HCT116 (cell line): ENCODE results near the gene DPP6. TPM values are rescaled to one million over a fixed set of nuclear protein-coding genes. Genes with fewer than 3 reads are reported as not detected.

Experiments
- ATAC-seq: fragments of 200-7000 bp; cut with Tn5 transposase; 2 replicates; pipeline ENCODE4 v1.9.1; 2020; ENCODE audit warnings: mild to moderate bottlenecking, moderate library complexity
- BruUV-seq: library from RNA; stranded (reverse); fragments of 400-500 nt; replicated peaks from 2 replicates; lab custom pipeline; 2021; lab: Mats Ljungman, UMichigan
- CTCF ChIA-PET: fragments of 300-600 bp; sonication (Branson Sonifier 250); formaldehyde crosslinking; loops from one replicate; lab custom pipeline; 2021; ENCODE audit warnings: antibody characterized with exemption; lab: Charles Lee
- POLR2A ChIA-PET: fragments of 300-600, 350-600 bp; sonication (Branson Sonifier 250); formaldehyde crosslinking; loops from one replicate; lab custom pipeline; 2021; ENCODE audit warnings: antibody characterized with exemption; lab: Charles Lee
- RAD21 ChIA-PET, 2 experiments: fragments of 300-600 bp; sonication (Branson Sonifier 250); formaldehyde crosslinking; loops; one replicate each; lab custom pipeline; 2023; ENCODE audit warnings: low total read pairs in 2 of 2; ENCODE audit not compliant: uncharacterized antibody in 2 of 2, unreplicated experiment in 2 of 2, low non-redundant PET in 1 of 2; lab: Charles Lee
- DNase-seq: peaks from one replicate; pipeline ENCODE4 v3.0.0-alpha.2; 2010; ENCODE audit warnings: low read depth, low spot score
- H2AFZ ChIP-seq: fragments of 200-600 bp; shearing (Covaris generic), sonication (generic); 2 replicates; pipeline ENCODE4 v1.6.1; 2017; ENCODE audit warnings: low read depth, mixed run types, mixed read lengths, antibody characterized with exemption, low read length; ENCODE audit not compliant: poor library complexity, severe bottlenecking
- H3K27ac ChIP-seq: 2 replicates; pipeline ENCODE4 v1.5.1; 2012; ENCODE audit warnings: low read depth, low read length
- H3K27me3 ChIP-seq: fragments of 200-600 bp; sonication (generic); 2 replicates; pipeline ENCODE4 v1.6.1; 2016; ENCODE audit warnings: mixed run types, low read length, mixed read lengths; ENCODE audit not compliant: insufficient read depth
- H3K36me3 ChIP-seq, 2 experiments: fragments of 200-500 bp in 1 of 2; fragments of 200-600 bp in 1 of 2; sonication (Bioruptor generic) in 1 of 2; sonication (generic) in 1 of 2; 2 replicates each; pipeline versions ENCODE4 v1.5.1 to v1.6.1; 2014 to 2016; ENCODE audit warnings: low read length in 2 of 2, inconsistent platforms in 1 of 2, mixed read lengths in 1 of 2, mixed run types in 1 of 2; ENCODE audit not compliant: insufficient read depth in 2 of 2, control insufficient read depth in 1 of 2
- H3K4me1 ChIP-seq, 2 experiments: fragments of 200-600 bp in 1 of 2; sonication (generic) in 1 of 2; 2 replicates each; pipeline versions ENCODE4 v1.5.1 to v1.6.1; 2012 to 2017; ENCODE audit warnings: low read length in 2 of 2, inconsistent platforms in 1 of 2, mild to moderate bottlenecking in 1 of 2, mixed read lengths in 1 of 2, mixed run types in 1 of 2, moderate library complexity in 1 of 2; ENCODE audit not compliant: insufficient read depth in 2 of 2, control insufficient read depth in 1 of 2
- H3K4me2 ChIP-seq: fragments of 200-600 bp; sonication (generic); 2 replicates; pipeline ENCODE4 v1.6.1; 2017; ENCODE audit warnings: mixed run types, low read length, mixed read lengths
- H3K4me3 ChIP-seq, 2 experiments: fragments of 200-600 bp in 1 of 2; sonication (generic) in 1 of 2; replicated peaks in 1 of 2; 2 replicates each; pipeline ENCODE4 v1.5.1; 2011 to 2016; ENCODE audit warnings: low read length in 2 of 2, control low read depth in 1 of 2, low read depth in 1 of 2, mild to moderate bottlenecking in 1 of 2, mixed read lengths in 1 of 2, mixed run types in 1 of 2
- H3K79me2 ChIP-seq: fragments of 200-600 bp; sonication (generic); 2 replicates; pipeline ENCODE4 v1.6.1; 2017; ENCODE audit warnings: mild to moderate bottlenecking, mixed run types, low read length, moderate library complexity, mixed read lengths; ENCODE audit not compliant: insufficient read depth
- H3K9ac ChIP-seq: fragments of 200-600 bp; sonication (generic); 2 replicates; pipeline ENCODE4 v1.6.1; 2016; ENCODE audit warnings: low read length, mixed read lengths
- H3K9me2 ChIP-seq: fragments of 200-600 bp; sonication (generic), shearing (Covaris generic); 2 replicates; pipeline ENCODE4 v1.6.1; 2017; ENCODE audit warnings: mixed run types, mild to moderate bottlenecking, moderate library complexity; ENCODE audit not compliant: insufficient read depth
- H3K9me3 ChIP-seq, 2 experiments: fragments of 200-500 bp in 1 of 2; fragments of 200-600 bp in 1 of 2; sonication (Bioruptor generic) in 1 of 2; sonication (generic) in 1 of 2; 2 replicates each; pipeline ENCODE4 v1.6.1; 2014 to 2017; ENCODE audit warnings: low read length in 2 of 2, mixed read lengths in 2 of 2, inconsistent platforms in 1 of 2, low read depth in 1 of 2, mild to moderate bottlenecking in 1 of 2, mixed run types in 1 of 2, moderate library complexity in 1 of 2; ENCODE audit not compliant: control insufficient read depth in 1 of 2, insufficient read depth in 1 of 2
- H4K20me1 ChIP-seq: fragments of 200-600 bp; sonication (generic), shearing (Covaris generic); 2 replicates; pipeline ENCODE4 v1.6.1; 2017; ENCODE audit warnings: mixed run types, mild to moderate bottlenecking, moderate library complexity; ENCODE audit not compliant: insufficient read depth
- ATF3 ChIP-seq: IDR thresholded peaks from 2 replicates; pipeline ENCODE4 v1.6.1; 2012
- CBX3 ChIP-seq: IDR thresholded peaks from 2 replicates; pipeline ENCODE4 v1.6.1; 2012; ENCODE audit warnings: low read depth
- CEBPB ChIP-seq: IDR thresholded peaks from 2 replicates; pipeline ENCODE4 v1.6.1; 2012; ENCODE audit warnings: low read depth
- EGR1 ChIP-seq: IDR thresholded peaks from 2 replicates; pipeline ENCODE4 v1.6.1; 2012; ENCODE audit warnings: low read depth
- ELF1 ChIP-seq: IDR thresholded peaks from 2 replicates; pipeline ENCODE4 v1.6.1; 2012; ENCODE audit warnings: low read depth, borderline replicate concordance
- EZH2 ChIP-seq: fragments of 200-600 bp; sonication (generic); IDR thresholded peaks from 2 replicates; pipeline ENCODE4 v1.6.1; 2017; ENCODE audit warnings: antibody characterized with exemption, mixed run types
- EZH2phosphoT487 ChIP-seq: fragments of 200-600 bp; IDR thresholded peaks from 2 replicates; pipeline ENCODE4 v1.6.1; 2018; ENCODE audit warnings: antibody characterized with exemption, borderline replicate concordance
- FOSL1 ChIP-seq: IDR thresholded peaks from 2 replicates; pipeline ENCODE4 v1.6.1; 2012; ENCODE audit warnings: low read depth
- JUND ChIP-seq: IDR thresholded peaks from 2 replicates; pipeline ENCODE4 v1.6.1; 2012
- POLR2A ChIP-seq: IDR thresholded peaks from 2 replicates; pipeline ENCODE4 v1.7.0; 2011; ENCODE audit warnings: borderline replicate concordance; ENCODE audit not compliant: insufficient read depth, insufficient read length; ENCODE audit errors: extremely low read depth
- REST ChIP-seq: IDR thresholded peaks from 2 replicates; pipeline ENCODE4 v1.6.1; 2012; ENCODE audit warnings: low read depth
- SIN3A ChIP-seq: IDR thresholded peaks from 2 replicates; pipeline ENCODE4 v1.6.1; 2012; ENCODE audit warnings: low read depth
- SRF ChIP-seq: IDR thresholded peaks from 2 replicates; pipeline ENCODE4 v1.6.1; 2012; ENCODE audit warnings: low read depth
- TCF7L2 ChIP-seq: IDR thresholded peaks from 2 replicates; pipeline ENCODE4 v1.7.0; 2011; ENCODE audit warnings: borderline replicate concordance, inconsistent platforms; ENCODE audit not compliant: insufficient read depth, insufficient read length; ENCODE audit errors: extremely low read depth
- YY1 ChIP-seq: IDR thresholded peaks from 2 replicates; pipeline ENCODE4 v1.6.1; 2011; ENCODE audit warnings: low read length, low read depth, moderate library complexity, mild to moderate bottlenecking; ENCODE audit not compliant: insufficient replicate concordance; ENCODE audit errors: extremely low read depth
- intact Hi-C: fragments of 100-400 bp; cut with micrococcal nuclease; formaldehyde crosslinking; loops from 2 replicates; pipeline ENCODE4 v1.10.0; 2022
- total RNA-seq: library from RNA; stranded (reverse); gene quantifications from one replicate; pipeline ENCODE4 v1.2.1, GENCODE V29; 2021; ENCODE audit not compliant: unreplicated experiment
- TF ChIP-seq, protein P1 (sequence below): IDR thresholded peaks from 2 replicates; pipeline ENCODE4 v1.6.1; 2011; ENCODE audit warnings: mild to moderate bottlenecking, low read length, moderate library complexity; ENCODE audit not compliant: insufficient replicate concordance; ENCODE audit errors: extremely low read depth
- TF ChIP-seq, protein P2 (sequence below), 3 experiments: fragments of 200-600 bp in 1 of 3; sonication (generic) in 1 of 3; IDR thresholded peaks in 2 of 3; conservative IDR thresholded peaks in 1 of 3; 2 replicates each; pipeline ENCODE4 v1.5.1; 2012 to 2017; ENCODE audit warnings: low read depth in 2 of 3, low read length in 2 of 3, antibody characterized with exemption in 1 of 3, borderline replicate concordance in 1 of 3, control low read depth in 1 of 3, mild to moderate bottlenecking in 1 of 3, mixed read lengths in 1 of 3, mixed run types in 1 of 3, moderate library complexity in 1 of 3; ENCODE audit not compliant: insufficient read depth in 1 of 3

DPP6 gene
- total RNA-seq, 1 experiment from 2014 or later, result not detected

DNA sequence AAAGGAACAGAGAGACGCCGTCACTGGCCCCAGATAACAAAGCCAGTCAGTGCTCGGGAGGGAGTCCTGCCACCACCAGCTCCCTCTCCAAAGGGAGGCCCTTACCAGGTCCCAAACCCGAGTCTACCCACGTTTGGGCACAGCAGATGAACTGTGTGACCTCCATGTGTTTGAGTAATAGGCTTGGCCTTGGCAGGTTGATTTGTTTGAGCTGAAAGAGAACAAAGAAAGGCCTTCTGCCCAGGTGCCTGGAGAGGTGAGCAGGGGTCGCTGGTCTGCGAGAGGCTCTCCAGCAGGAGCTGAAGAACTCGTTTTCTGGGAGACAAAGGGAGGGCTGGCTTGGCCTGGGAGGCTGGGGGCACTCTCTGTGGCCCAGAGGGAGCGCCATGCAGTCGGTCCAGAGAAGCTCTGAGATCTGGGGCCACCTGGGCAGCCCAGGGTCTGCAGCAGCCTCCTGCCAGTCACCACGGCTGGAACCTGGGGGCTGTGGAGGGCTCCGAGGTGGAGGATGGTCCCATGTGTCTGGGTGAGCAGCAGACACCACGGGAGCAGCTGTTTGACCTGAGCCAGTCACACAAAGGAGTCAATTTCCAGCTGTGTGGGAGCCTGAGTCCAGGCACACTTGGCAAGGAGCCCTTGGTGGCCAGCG, 851.0 kb downstream of the DPP6 start (continued):
- TF ChIP-seq ATF3, result no peak
- no peak for TF ChIP-seq EGR1
- no peak for TF ChIP-seq EZH2phosphoT487
- TF ChIP-seq TCF7L2, result no peak

- intact Hi-C loops, result no loop called here
- no peaks in the 10 kb centered on the region for H3K9me3 ChIP-seq
- ATAC-seq, result no peak
- H3K27ac ChIP-seq, result no peak overlapping the region
- H3K79me2 ChIP-seq, result no peaks in the 10 kb centered on the region
- no peak overlapping the region for H3K4me3 ChIP-seq
- no TSS peak for BruUV-seq
- no peak overlapping the region for H3K9ac ChIP-seq
- RAD21 ChIA-PET, result no interaction called here
- no peak for DNase-seq
- no peaks in the 10 kb centered on the region for H3K36me3 ChIP-seq
- H3K4me1 ChIP-seq, result no peaks in the 10 kb centered on the region
- H3K27me3 ChIP-seq, result no peaks in the 10 kb centered on the region
- no peaks in the 10 kb centered on the region for H3K9me2 ChIP-seq
- CTCF ChIA-PET, result no interaction called here
- H3K4me2 ChIP-seq, result no peak overlapping the region
- no peaks in the 10 kb centered on the region for H4K20me1 ChIP-seq
- no peak overlapping the region for H2AFZ ChIP-seq
- POLR2A ChIA-PET, result no interaction called here
- TF ChIP-seq JUND (no peak), EZH2 (no peak), CEBPB (no peak), TCF7L2 (no peak), EGR1 (no peak), REST (no peak), CBX3 (no peak), YY1 (no peak), SIN3A (no peak), FOSL1 (no peak), ATF3 (no peak), SRF (no peak), POLR2A (no peak), ELF1 (no peak)
- TF ChIP-seq, protein P1, sequence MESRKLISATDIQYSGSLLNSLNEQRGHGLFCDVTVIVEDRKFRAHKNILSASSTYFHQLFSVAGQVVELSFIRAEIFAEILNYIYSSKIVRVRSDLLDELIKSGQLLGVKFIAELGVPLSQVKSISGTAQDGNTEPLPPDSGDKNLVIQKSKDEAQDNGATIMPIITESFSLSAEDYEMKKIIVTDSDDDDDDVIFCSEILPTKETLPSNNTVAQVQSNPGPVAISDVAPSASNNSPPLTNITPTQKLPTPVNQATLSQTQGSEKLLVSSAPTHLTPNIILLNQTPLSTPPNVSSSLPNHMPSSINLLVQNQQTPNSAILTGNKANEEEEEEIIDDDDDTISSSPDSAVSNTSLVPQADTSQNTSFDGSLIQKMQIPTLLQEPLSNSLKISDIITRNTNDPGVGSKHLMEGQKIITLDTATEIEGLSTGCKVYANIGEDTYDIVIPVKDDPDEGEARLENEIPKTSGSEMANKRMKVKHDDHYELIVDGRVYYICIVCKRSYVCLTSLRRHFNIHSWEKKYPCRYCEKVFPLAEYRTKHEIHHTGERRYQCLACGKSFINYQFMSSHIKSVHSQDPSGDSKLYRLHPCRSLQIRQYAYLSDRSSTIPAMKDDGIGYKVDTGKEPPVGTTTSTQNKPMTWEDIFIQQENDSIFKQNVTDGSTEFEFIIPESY, result no peak
- TF ChIP-seq, protein P2, sequence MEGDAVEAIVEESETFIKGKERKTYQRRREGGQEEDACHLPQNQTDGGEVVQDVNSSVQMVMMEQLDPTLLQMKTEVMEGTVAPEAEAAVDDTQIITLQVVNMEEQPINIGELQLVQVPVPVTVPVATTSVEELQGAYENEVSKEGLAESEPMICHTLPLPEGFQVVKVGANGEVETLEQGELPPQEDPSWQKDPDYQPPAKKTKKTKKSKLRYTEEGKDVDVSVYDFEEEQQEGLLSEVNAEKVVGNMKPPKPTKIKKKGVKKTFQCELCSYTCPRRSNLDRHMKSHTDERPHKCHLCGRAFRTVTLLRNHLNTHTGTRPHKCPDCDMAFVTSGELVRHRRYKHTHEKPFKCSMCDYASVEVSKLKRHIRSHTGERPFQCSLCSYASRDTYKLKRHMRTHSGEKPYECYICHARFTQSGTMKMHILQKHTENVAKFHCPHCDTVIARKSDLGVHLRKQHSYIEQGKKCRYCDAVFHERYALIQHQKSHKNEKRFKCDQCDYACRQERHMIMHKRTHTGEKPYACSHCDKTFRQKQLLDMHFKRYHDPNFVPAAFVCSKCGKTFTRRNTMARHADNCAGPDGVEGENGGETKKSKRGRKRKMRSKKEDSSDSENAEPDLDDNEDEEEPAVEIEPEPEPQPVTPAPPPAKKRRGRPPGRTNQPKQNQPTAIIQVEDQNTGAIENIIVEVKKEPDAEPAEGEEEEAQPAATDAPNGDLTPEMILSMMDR (IDR thresholded peaks at IDR 0.05 in 2 of 3, conservative IDR thresholded peaks at IDR 0.05 in 1 of 3; ENCODE audit: borderline replicate concordance in 1 of 3, insufficient read depth in 1 of 3, low read depth in 2 of 3, low read length in 2 of 3), result no peak
Observed at GRCh38 chr7:154905146-154905545, 852.9 kb downstream of the DPP6 start.
